GM10847 (cell line): ENCODE measurements around the gene P3H3.
A peak's percentile ranks its signal among the peaks of the same experiment; 100 is the strongest.

Experiments used
- POLR2A ChIP-seq: IDR thresholded peaks from 2 replicates; pipeline ENCODE4 v1.6.1; 2011; ENCODE audit not compliant: insufficient read length; ENCODE audit errors: extremely low read depth

The P3H3 gene

DNA sequence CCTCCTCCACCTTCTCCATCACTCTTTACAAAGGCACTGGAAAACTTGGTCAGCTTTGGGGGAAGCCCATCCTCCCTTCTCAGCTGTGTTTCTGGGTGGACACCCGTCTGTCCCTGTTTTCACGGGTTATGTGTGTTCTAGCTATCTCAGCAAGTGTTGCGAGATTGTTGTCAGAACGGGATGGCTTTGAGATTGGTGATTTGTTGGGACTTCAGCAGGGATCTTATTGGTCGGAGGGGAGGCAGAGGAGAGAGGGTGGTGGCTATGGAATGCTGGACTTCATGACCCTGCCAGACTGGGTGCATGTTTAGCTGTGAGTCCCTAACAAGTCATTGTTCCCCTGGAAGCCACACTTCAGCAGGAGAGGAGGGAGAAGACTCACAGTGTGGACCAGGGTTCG, 25.8 kb downstream of the P3H3 start:
- TF ChIP-seq POLR2A: no peak

DNA sequence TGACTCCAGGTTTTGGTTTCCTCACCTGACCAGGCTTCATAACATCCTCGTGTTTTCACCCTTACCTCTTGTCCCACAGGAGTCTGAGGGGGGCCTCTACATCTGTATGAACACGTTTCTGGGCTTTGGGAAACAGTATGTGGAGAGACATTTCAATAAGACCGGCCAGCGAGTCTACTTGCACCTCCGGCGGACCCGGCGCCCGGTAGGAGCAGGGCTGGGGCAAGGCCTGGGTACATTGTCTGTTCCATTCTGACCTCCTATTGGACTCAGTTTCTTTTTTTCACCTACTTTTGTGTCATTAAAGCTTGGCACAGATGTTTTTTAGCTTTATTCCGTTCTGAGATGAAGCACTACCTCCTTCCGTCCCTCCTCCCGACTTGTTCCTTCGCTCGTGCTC, 27.1 kb downstream of the P3H3 start:
- no peak for TF ChIP-seq POLR2A

DNA sequence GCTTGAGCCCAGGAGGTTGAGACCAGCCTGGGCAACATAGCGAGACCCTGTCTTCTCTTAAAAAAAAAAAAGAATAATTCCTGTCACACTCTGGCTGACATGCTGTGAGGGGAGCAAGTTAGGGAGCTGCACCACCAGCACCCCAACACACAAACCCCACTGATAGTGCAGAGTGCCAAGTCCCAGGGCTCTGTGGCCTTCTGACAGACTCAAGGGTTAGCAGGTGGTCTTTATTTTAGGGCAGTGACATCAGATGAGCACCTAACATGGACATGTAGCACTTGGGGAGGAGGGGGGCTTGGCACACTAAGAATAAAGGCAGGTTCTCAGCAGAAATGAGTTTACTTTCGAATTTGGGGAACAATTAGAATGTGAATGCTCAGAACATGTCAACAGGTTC, 30.6 kb downstream of the P3H3 start:
- no peak for TF ChIP-seq POLR2A

DNA sequence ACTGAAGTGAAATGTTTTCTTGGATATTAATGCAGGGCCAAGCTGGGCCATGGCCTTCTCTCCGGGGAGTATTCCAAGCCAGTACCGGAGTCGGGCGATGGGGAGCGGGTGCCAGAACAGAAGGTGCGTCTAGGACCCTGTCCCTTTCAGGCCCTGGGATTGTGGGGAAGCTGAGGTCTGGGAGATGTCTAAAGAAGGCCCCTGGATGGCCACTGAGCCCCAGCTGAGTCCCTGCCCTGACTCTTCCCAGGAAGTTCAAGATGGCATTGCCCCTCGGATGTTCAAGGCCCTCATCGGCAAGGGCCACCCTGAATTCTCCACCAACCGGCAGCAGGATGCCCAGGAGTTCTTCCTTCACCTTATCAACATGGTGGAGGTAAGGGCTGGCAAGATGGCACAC, 31.9 kb downstream of the P3H3 start:
- no peak for TF ChIP-seq POLR2A

DNA sequence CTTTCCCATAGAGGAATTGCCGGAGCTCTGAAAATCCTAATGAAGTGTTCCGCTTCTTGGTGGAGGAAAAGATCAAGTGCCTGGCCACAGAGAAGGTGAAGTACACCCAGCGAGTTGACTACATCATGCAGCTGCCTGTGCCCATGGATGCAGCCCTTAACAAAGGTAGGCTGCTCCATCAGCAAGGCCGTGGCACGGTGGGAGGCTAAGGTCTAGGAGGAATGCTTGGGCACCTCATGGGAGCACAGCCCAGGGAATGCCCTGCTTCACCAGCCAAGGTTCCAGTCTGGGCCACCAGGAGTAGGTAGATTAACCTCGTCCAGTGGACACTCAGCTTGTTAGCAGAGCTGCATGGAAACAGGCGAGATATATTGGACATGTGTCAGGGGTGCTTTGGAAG, 32.7 kb downstream of the P3H3 start:
- TF ChIP-seq POLR2A: no peak

DNA sequence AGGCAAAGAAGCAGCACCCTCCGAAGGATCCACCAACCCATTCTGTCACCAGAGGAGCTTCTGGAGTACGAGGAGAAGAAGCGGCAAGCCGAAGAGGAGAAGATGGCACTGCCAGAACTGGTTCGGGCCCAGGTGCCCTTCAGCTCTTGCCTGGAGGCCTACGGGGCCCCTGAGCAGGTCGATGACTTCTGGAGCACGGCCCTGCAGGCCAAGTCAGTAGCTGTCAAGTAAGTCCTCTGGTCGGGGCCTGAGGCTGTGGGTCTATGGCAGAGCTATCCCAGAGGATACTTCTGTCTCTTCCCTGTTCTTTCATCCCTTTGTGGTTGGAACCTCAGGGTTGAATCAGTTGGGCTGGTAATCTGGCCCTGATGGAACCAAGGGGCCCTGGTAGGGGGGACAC, 33.2 kb downstream of the P3H3 start:
- TF ChIP-seq POLR2A: no peak

DNA sequence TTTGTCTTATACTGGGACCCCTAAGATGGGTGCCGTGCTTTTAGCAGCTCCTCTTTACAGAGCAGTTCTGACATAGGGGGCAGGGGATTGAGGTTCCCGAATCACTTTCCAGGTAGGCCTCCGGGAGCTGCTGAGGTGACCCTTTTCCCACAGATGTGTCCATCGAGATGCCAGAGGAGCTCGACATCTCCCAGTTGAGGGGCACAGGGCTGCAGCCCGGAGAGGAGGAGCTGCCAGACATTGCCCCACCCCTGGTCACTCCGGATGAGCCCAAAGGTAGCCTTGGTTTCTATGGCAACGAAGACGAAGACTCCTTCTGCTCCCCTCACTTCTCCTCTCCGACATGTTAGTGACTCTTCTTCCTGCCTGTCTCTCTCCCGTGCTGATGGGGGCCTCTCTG, 34.8 kb downstream of the P3H3 start:
- TF ChIP-seq POLR2A: no peak

DNA sequence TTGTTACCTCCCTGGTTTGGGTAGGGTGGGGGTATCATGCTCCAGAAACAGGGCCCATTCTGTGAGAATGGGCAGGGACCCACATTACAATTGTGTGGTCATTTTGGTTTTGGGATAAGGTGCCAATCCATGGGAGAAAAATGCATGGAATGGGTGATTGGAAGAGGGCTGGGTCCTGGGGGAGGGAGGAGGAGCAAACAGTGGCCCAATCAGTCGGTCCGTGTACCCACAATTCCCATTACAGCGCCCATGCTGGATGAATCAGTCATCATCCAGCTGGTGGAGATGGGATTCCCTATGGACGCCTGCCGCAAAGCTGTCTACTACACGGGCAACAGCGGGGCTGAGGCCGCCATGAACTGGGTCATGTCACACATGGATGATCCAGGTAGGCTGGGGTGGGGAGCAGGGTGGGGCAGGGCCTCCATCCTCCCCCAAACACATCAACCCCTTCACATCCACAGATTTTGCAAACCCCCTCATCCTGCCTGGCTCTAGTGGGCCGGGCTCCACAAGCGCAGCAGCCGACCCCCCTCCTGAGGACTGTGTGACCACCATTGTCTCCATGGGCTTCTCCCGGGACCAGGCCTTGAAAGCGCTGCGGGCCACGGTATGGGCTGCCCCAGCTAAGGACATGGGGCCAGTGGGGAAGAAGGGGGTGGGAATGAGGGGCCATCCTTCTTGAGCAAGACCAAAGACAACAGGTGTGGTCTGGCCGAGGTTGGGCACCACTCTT, 35.5 kb downstream of the P3H3 start:
- no peak for TF ChIP-seq POLR2A

DNA sequence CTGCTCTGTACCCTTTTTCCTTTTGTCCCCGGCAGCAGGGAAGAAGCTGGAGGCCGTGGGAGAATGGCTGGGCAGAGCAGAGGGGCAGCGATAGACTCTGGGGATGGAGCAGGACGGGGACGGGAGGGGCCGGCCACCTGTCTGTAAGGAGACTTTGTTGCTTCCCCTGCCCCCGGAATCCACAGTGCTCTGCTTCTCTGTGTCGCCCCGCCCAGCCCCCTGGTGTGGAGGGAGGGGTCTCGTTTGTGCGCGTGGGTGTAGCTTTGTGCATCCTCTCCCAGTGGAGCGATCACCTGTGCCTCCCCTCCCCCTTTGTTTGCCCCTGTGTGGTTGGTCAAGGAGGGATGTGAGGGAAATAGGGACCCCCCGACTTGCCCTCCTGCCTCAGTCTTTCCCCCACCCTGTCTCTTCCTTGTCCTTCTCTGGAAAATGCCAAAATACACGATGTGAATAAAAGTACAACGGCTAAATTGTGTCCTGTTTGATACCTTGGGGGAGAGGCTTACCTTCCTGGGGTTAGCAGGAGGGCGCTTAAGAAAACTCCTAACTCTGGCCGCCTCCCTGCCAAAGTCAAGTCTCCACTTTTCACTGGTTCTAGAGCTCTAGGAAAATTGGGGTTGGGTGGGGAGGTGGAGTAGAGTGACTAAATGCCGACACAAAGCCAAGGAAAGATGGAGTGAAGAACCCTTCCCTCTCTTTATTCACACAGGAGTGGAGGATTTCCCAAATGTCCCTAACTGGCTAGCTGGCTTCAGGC, 38.1 kb downstream of the P3H3 start:
- TF ChIP-seq POLR2A: no peak

DNA sequence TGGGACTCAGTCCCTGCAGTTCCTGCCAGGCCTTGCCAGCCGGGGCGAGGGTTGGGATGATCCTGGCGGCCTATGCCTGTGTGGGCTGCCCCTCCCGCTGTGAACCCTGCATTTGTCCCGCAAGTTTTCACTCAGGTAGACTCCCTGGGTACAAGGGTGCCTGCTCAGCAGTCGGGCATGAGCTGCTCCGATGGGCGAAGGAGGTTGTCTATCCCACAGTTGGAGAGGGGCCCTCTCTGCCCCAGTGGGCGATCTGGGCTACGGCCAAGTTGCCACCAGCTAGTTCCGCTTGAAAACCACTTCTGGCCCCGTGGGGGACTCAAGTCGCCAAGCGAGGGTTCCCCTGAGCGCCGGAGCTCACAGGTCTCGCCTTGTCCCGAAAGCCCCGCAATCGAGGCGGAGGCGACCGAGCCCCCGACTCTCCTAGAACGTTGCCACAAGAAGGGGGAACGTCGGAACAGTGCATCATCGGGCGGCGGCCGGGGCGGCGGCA, 38.8 kb downstream of the P3H3 start:
- TF ChIP-seq POLR2A: no peak

DNA sequence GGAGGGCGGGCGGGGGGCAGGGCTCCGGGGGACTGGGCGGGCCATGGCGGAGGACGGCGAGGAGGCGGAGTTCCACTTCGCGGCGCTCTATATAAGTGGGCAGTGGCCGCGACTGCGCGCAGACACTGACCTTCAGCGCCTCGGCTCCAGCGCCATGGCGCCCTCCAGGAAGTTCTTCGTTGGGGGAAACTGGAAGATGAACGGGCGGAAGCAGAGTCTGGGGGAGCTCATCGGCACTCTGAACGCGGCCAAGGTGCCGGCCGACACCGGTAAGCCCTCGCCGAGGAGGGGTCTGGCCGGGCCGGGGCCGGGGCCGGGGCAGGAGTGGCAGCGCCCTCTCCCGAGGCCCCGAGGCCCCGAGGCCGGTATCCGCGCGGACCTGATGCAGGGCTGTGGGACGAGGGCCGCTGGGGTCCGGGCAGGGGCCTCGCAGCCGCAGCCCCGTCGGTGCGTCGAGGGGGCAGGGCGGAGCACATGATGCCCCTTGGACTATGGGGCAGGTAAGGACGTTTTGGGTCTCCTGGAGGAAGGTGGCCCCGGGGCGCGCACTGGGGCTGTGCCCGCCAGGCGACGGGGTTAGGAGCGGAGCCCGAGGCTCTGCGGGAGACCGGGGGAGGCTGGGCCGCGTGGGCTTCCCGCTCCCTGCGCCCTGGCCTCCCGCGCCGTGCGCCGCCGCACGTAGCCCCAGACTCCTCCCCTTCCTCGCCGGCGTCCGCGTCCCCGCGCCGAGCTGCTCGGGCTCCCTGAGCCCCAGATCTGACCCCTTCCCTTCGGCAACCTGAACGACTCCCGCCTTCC, 39.4 kb downstream of the P3H3 start, which contains the start of gene TPI1:
TPI1 (plus strand) TSS at position 119 of the 798 bp plus-strand sequence; CDS start at position 155, 36 bp downstream.
- TF ChIP-seq POLR2A: peak; percentile 98

DNA sequence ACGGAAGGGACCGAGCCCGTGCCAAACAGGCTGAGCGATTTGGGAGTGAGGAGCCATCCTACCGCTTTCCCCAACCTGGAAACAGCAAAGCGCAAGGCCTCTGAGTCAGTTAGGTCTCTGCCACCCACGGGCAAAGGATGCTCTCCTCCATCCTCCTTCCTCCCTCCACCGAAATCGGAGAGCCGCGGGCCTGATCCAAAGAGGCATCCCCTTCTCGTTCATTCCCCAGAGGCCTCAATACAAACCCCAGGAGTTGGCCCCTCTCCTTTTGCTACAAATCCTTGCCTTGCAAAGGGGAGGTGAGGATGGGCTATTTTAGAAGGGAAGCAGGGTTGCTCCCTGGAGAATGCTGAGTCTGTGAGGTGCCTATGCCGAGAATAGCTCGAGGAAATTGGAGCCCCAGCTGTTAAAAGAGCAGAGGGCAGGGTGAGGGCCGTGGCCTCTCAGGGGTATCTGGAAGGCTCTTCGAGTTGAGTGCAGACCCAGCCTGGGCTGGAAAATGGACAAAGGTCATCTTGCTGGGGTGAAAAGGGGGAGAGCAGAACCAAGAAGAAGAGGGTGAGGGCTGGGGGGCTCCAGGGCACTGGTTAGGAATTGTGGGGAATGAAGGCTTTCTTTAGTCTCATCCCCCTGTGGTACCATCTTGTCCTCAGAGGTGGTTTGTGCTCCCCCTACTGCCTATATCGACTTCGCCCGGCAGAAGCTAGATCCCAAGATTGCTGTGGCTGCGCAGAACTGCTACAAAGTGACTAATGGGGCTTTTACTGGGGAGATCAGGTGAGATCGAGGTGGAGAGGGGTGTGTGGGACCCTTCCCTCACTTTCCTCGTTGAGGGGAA, 40.2 kb downstream of the P3H3 start:
- no peak for TF ChIP-seq POLR2A

DNA sequence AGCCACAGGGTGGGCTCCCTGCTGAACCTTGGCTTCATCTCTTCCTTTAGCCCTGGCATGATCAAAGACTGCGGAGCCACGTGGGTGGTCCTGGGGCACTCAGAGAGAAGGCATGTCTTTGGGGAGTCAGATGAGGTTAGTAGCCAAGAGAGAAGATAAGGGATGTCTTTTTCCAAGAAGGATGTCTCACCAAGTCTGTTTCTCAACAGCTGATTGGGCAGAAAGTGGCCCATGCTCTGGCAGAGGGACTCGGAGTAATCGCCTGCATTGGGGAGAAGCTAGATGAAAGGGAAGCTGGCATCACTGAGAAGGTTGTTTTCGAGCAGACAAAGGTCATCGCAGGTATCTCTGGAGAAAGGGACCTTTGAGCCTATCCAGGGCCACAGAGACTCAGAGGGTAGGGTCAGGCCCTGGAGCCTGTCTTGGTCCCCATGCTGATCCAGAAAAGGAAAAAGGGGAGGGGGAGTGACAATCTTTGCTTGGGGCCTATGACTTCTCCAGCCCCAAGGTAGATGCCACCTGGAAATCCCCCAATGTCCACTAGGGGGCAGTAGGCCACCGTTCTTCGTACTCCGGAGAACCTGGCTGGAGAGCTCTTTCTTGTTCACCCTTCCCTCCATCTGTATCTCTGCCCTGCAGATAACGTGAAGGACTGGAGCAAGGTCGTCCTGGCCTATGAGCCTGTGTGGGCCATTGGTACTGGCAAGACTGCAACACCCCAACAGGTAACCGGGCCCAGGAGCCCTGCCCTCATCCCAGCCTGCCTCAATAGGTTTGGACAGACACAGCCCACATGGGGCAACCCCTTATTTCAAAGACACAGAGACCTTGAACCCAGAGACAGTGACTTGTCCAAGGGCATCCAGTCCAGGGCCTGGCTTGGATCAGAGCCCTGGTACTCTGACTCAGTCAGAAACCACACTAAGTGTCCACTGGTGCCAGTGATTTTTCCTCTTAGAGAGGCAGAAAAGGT, 41.1 kb downstream of the P3H3 start:
- TF ChIP-seq POLR2A: no peak

DNA sequence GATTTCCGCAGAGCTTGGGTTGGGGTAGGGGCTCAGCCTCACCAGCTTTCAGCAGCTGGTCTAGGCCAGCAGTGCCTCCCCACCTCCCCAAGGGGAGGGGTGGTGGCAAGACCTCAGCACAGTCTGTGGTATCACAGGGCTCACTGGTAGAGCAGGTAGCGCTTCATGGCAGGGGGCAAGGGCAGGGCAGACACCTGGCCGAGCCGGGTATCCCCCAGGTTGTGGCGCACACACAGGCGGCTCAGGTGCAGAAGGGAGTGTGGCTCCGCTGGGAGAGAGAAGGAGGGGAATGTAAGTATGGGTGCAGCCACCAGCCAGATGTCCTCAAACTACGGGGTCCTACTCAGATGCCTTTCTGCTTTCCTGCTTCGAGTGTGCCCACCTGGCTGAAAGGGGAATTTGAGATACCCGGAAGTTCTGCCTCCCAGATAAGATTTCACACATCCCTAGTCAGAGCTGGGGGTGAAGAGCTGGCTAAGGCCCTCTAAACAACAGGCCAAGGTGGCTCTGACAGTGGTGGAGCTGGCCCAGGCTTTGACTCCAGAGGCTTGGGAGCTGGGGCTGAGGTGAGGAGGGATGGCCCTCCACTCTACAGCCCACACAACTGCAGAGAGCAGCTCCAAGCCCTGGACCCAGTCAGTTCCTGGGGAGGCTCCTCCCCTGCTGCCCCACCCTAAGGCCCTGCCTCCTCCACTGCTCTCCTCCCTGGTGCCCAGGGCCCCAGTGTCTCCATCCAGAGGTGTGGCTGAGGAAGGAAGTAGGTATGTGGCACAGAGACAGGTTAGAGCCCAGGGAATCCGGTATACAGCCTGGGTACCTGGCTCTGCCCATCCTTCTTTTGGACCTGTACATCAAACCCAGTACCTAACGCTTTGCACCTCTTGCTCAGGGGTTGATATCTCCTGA, 43.1 kb downstream of the P3H3 start:
- TF ChIP-seq POLR2A: no peak
